Activated naive CD4-positive, alpha-beta T cell treated with anti-CD3 and anti-CD28 coated beads, Interleukin-2, amount 50 U/mL, for 16 hours (primary cell): ENCODE results near the gene GPR108.
A peak's percentile ranks its signal among the peaks of the same experiment; 100 is the strongest.

ENCODE experiments used
- DNase-seq: peaks from one replicate; pipeline ENCODE4 v3.0.0-alpha.2; 2020

GPR108 gene

GRCh38 chr19:6736169-6736916, 1.0 kb downstream of the GPR108 start:
- DNase-seq, result peak; percentile 62

- DNase-seq, result no peak
These were observed 2.0 kb downstream of the GPR108 start for GRCh38 chr19:6735181-6735911.

- no peak for DNase-seq
These were observed 3.2 kb downstream of the GPR108 start for GRCh38 chr19:6734096-6734696.

GRCh38 chr19:6733338-6734095, 3.9 kb downstream of the GPR108 start:
- DNase-seq, result no peak

DNA sequence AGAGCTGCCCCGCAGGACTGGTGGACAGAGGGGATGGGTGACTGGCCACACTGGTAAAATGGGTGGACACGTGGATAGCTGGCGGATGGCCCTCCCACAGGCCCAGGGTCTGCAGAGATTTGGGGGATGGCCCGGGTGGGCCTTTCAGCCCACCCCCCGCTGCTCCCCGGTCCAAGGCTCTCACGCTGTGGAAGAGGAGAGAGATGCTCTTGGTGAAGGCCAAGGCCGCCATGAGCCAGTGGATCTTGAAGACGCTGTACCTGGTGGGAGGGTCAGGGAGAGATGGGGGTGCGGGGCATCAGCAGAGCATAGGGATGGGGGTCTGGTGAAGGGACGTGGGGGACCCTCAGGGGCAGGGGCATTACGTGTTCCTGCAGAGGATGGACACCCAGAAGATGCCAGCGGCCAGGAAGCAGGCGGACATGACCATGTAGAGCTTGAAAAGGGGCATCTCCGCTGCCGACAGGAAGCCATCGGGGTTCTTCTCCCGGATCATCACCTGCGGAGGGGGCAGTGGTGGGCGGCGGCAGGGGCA, 4.5 kb downstream of the GPR108 start:
- DNase-seq, result no peak

DNA sequence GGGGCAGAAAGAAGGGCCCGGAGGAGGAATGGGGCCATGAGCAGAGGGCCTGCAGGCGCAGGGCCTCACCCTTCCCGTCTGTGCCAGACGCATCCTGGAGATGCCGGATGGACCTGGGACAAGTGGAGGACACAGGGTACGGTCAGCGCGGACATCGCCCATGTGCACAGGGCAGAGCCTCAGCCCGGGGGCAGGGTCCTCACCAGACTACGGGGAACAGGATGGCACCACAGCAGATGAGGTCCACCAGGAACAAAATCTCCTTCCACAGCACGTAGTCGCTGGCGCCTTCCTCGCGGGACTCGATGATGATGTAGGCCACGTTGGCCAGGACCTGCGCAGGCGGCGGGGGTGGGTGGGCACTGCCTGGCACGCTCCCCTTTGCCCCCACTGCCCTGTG, 5.6 kb downstream of the GPR108 start:
- no peak for DNase-seq

DNA sequence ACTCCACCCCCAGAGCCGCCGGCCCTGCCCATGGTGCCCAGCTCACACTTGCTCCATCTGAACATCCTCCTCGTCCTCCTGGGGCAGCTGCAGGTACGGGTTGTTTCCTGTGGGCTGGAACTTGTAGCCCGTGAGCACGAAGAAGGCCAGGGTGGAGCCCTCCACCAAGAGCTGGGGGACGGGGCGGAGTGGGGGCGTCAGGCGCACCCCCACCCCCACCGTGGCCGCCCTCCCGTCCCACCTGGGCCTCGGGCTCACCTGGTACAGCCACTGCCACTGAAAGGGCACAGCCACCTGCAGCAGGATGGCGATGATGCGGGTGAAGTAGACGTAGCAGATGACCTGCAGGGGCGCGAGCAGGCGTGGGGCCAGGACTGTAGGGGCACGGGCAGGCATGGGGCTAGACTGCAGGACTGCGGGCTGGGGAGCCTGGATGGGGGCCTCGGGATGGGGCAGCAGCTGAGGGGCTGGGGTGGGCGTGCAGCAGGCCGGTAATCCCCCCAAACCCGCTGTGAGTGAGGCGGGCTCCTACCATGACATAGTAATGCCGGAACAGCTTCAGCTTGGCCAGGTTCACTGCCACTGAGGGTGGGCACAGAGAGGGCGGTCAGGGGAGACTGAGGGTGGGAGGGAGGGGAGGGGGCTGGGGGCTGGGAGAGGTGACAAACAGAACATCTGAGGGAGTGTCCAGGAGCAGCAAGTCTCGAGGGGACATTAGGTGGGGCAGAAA, 6.3 kb downstream of the GPR108 start:
- no peak for DNase-seq

DNA sequence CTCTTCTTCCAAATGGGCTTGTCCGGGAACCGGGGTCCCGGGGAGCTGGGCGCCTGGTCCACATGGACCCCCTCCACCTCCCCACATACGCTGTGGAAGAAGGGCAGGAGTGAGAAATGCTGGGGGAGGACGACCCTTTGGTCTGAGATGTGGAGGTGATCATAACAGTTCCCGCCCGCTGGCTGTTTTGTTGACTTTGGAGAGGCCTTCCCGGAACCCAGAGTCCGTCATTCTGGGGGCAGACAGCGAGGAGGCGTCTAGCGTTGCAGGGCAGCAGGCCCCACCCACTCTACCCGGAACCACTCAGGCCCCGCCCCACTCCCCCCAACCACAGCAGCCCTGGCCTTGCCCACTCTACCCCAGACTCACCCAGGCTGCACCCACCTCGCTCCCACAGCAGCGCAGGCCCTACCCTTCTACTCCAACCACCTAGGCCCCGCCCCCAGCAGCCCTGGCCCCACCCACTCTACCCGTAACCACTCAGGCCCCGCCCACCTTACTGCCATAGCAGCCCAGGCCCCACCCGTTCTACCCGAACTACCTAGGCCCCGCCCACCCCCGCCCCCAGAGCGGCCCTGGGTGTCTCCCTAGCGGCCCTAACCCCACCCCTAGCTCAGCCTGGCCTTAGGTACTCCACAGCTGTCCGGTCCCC, 7.1 kb downstream of the GPR108 start:
- peak; percentile 57 for DNase-seq

GRCh38 chr19:6729573-6730152, 7.7 kb downstream of the GPR108 start:
- no peak for DNase-seq

- no peak for DNase-seq
These were observed 9.0 kb downstream of the GPR108 start for GRCh38 chr19:6728346-6728745.

GRCh38 chr19:6725513-6726231, 11.7 kb downstream of the GPR108 start:
- no peak for DNase-seq

DNA sequence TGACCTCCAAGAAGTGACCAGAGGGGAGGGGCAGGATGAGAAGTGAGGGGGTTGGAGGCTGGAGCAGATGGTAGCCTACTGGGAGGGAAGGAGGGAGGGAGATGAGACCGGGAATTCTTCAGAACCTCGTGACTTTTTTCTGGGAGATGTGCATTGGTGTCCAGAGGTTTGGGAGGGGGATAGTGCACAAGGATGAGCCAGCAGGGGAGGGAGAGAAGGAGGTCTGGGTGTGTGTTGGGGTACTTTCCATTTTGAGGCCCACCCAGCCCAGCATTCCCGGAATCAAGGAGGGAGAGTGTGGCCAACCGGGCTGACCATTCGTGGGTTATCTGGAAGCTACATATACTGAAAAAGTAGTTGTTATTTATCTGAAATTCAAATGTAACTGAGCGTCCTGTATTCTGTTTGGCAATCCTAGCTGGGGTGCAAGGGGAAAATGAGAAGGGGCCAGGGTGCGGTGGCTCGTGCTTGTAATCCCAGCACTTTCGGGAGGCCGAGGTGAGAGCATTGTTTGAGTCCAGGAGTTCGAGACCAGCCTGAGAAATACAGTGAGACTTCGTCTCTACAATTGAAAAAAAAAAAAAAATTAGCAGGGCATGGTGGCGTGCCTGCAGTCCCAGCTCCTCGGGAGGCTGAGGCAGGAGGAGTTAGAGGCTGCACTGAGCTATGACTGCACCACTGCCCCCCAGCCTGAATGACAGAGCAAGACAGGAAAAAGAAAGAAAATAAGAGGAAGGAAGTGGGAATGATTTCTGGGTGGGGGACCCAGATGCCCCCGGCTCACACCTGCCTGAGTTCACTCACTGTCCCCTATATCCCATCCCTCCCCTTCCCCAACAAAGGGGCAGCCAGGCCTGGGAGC, 12.5 kb downstream of the GPR108 start:
- DNase-seq, result no peak

DNA sequence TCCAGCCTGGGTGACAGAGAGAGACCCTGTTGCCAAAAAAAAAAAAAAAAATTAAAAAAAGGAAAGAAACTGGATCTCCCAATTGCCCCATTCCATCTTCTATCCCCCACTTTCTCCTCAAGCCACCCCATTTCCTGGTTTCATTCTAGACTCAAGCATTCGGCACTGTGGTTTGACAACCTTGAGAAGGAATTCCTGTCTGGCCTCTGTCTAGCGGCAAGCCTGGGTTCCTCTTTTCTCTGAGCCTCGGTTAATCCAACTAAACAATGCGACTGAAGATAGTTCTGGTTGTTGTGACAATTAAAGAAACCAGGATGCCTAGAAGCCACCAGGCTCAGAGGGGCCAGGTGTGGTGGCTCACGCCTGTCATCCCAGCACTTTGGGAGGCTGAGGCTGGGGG, 13.6 kb downstream of the GPR108 start:
- no peak for DNase-seq

- DNase-seq, result no peak
These were observed 14.2 kb downstream of the GPR108 start for GRCh38 chr19:6723108-6723618.

- DNase-seq, result no peak
These were observed 15.6 kb downstream of the GPR108 start for GRCh38 chr19:6721773-6722172.

GRCh38 chr19:6721138-6721474, 16.3 kb downstream of the GPR108 start:
- DNase-seq, result no peak

GRCh38 chr19:6720369-6721137, 16.8 kb downstream of the GPR108 start, which contains the start of gene C3:
C3 (minus strand) TSS chr19:6720650; CDS start chr19:6720589, 61 bp downstream.
- no peak for DNase-seq

- DNase-seq, result no peak
These were observed 17.4 kb downstream of the GPR108 start for GRCh38 chr19:6719992-6720368.

- no peak for DNase-seq
These were observed 17.9 kb downstream of the GPR108 start for GRCh38 chr19:6719540-6719861.
